GM18909 (cell line): Measurements from ENCODE around the gene ADAMTS12.
A peak's percentile ranks its signal among the peaks of the same experiment; 100 is the strongest.

Experiments used
- ATAC-seq: cut with Tn5 transposase; IDR thresholded peaks from one replicate; pipeline ENCODE4 v1.9.1; 2021; ENCODE audit warnings: mild to moderate bottlenecking; ENCODE audit not compliant: unreplicated experiment, poor library complexity

Gene ADAMTS12

DNA sequence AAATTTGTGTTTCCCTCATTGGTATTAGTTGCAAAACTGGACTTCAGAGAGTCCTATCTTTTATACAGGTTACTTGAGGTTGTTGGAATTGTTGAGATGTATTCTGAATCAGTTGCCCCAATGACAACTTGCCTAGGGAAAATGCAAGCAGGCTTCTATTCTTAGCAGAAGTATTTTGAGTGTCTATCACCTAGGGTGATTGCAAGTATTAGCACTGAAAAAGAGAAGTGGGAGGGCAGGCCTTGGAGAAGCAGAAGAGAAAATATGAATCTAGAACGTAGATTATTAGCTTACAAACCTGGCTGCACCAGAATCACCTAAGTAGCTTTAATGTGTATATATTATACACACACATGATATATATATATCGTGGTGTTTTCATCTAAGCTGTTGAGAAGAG, 43.2 kb downstream of the ADAMTS12 start:
- peak; percentile 44 for ATAC-seq

DNA sequence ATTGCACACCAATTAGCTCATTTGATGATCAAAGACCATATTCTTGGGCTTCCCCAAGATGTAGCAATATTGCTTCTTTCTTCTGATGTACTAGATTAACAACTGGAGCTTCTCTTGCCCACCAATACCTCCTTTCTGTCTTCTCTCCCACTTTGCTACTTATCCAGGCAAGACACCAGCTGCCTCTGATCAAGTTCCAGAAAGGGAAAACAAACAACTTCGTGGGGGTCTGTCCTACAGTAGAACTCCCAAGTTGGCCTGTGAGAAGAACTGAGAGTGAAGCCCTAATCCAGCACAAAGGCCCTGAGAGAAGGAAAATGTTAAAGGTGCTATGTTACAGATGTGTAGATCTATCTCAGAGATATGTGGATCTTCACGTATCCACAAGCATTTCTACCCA, 44.9 kb downstream of the ADAMTS12 start:
- ATAC-seq, result no peak

DNA sequence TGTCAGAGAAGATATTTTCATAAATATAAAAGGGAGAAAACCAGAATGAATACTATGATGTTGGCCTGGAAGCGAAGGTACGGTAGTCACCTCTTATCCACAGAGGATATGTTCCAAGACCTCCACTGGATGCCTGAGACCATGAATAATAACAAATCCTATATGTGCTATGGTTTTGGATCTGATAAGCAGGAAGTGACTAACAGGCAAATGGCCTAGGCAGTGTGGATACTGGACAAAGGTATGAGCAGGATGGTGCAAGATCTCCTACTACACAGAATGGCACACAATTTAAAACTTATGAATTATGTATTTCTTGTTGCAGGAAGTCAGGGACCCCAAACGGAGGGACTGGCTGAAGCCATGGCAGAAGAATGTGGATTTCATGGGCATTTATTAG, 48.2 kb downstream of the ADAMTS12 start:
- no peak for ATAC-seq

DNA sequence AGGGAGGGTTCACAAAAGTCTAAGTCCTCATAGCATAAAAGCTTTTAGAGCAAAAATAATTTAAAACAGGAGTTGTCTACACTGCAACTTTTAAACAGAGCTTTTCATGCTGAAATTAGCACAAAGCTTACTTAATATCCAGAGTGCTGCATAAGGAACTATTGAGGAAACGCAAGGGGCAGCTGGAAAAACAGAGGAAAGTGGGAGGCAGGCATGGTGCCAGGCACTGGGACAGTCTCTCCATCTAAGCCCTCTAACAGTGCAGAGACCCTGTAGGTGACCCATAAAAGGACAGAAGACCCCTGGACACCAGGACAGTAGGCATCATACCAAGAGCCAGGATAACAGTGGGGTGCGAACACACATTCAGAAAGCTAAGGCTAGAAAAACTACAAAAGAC, 49.3 kb downstream of the ADAMTS12 start:
- ATAC-seq, result no peak

DNA sequence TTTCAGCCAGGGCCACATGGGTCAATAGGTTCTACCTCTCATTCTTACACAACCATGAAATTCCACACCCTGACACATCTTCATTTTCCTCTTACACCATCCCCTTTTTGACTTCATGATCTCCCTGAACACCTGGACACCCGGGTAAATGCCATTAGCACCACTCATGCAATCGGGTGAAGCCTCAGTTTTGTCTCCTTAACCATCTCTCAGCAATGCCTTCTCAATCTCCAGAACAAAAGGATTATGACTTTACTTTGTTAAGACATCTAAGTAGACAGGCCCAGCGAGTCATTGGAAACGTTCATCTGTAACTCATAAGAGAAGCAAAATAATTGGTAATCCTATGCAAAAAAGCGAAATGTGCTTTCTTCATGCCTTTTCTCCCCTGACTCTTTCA, 49.9 kb downstream of the ADAMTS12 start:
- no peak for ATAC-seq

DNA sequence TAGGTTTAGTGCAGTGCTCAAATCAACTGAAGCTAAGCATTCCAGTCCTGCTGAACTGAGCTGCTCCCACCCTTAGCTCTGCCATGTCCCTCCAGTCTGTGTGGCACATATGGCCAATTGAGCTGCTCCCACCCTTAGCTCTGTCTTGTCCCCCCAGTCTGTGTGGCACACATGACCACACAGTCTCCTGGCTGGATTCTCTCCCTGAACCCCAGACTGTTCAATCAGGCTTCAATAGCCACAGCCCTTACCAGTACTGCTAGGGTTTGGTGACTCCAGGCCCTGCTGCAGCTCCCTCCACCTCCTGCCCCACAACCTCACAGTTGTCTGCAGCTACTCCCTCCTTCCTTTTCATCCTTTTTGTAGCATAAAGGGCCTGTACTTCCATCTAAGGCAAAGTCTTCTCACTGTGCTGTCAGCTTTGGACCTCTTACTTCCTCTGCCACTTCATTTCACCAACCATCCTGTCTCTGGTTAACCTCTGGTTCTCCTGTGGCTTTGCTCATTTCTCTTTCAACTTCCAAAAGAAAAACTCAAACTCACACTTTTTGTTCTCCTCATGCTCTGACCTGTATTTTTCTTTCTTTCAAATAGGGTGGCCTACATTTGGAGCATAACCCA, 50.8 kb downstream of the ADAMTS12 start:
- peak; percentile 79 for ATAC-seq

DNA sequence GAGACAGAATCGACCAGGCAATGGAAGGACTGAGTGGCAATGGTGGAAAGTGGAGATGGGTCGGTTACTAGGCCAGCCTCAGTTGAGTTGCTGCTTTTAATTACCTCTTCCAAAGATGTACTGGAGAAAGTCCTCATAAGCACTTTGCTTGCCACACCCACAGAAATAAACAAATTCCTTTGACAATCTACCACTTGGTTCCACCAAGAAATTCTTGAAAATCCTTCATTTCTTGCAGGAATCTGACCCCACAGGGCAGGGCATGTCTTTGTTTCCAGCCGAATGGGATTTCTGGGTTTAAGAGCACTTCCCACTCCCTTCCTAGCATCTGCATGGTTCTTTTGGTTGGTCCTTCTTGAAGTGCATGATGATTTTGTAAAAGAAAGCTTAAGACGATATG, 54.5 kb downstream of the ADAMTS12 start:
- ATAC-seq, result no peak

DNA sequence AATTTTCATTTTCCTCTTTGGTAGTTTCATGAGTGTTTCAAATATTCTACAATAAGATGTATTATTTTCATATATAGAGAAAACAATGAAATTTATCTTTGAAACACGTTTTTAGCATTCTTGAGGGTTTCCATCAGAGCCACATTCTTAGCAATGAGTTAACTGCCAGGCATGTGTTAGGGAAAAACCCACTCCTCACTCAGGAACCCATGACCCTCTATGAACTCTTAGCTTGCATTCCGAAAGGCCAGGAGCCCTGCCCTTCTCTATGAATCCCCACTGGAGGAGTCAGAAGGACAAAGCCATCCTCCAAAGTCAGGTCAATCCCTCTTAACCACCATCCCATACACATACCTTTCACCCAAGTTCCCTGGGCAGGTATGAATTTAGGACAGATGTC, 57.5 kb downstream of the ADAMTS12 start:
- no peak for ATAC-seq

DNA sequence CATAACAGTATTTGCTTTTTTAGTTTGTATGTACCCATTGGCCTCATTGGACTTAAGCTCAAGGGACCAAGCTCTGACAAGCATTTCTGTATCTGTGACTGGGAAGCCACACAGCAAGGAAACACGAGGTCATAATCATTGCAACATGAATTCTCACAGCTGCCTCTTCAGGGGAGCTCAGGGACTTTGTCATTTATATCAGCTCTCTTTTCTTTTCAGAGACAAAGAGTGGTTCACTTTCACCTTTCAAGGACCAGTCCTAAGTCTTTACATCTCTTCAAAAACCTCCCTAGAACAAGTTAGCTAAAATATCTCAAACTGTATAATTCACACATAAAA, 58.6 kb downstream of the ADAMTS12 start:
- ATAC-seq, result no peak

DNA sequence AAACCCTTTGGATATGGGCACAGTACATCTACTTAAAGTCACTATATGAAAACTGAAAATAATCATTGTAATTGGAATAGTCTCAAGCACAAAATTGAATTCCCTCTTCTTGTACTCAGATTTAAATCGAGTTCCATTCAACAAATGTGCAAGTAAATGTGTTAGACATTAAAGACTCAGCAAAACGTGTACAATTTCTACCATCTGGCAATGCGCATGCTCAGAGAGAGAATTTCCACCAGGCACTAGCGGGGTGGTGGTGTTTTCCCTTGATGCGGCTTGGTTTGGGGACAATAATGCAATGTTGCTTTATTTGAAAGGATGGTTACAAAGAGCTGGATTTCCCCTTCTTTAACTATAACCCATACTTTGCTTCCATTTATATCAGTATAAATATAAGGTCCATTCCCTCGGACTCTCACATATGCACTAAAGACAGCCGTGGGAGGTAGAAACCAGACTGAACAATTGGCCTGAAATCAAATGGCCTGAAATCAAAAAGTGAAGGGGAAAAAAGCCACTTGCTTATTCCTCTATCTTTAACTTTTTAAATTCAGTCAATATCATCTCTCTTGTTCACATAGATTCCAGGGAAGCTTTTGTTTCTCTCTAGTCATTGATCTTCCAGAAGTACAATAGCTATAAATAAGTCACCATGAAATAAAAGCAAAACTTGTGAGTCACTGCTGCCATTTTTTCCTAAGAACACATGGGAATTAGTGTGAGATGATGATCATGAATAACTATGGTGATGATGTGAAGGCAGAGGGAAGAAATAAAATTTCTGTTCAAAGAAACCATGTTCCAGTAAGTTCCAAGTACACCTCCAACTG, 59.2 kb downstream of the ADAMTS12 start:
- ATAC-seq, result no peak

DNA sequence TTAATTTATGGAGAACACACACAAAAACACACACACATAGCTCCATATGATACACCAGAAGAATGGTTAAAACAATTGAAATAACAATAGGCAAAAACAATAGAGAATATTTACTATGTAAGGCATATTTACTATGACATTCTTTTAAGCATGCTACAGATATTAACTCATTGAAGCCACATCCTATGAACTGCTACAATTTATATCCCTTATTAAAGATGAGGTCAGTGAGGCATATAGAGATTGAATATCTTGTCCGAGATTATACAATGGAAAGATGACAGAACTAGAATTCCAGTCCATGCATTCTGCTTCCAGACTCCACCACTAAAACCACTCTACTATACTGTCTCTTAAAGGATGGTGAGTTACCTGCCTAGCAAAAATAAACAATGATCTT, 60.7 kb downstream of the ADAMTS12 start:
- no peak for ATAC-seq

DNA sequence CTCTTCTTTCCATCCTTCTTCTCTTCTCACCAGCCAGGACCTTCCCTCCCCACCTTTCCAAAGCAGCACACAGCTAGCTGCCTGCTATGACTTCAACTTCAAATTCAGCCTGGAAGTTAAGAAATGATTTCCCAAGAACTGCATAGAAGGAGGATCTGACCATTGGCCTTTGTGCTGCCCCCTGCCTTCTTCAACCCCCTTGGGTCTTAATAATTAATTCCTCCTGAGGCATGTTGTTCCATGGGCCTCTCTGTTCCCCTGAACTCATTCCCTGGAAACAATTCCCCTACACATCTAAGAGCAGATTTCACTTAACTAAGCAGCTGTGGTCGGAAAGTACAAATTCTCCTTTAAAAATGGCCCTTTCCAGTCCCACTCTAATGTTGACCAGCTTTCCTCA, 62.4 kb downstream of the ADAMTS12 start:
- no peak for ATAC-seq

DNA sequence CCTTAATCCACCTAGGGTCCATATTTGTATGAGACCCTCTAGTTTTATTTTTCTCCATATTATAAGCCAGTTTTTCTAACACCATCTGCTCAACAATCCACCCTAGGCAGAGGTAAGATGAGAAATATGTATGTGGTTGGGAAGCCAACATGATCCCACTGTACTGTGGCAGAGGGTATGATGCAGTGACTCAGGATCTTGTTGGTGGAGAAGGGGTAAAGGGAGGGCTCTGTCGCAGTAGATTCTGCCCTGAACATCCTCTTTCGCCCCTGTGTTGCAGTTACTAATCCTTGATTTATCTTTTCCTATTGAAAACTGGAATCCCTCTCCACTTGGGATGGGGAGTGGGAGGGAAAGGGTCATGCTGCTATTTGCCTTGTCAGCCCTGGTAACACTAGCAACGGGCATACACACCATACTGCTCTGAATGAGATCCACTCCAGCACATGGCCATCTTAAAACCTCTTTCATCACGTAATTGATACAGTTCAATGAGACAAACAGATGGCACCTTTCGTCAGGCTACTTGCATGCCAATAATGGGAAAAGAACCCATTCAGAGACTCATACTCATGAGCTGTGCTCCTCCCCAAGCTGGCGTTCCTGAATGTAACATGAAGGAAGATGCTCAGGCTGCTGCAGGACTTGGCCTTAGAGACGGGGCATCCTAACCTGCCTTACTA, 63.0 kb downstream of the ADAMTS12 start:
- no peak for ATAC-seq

DNA sequence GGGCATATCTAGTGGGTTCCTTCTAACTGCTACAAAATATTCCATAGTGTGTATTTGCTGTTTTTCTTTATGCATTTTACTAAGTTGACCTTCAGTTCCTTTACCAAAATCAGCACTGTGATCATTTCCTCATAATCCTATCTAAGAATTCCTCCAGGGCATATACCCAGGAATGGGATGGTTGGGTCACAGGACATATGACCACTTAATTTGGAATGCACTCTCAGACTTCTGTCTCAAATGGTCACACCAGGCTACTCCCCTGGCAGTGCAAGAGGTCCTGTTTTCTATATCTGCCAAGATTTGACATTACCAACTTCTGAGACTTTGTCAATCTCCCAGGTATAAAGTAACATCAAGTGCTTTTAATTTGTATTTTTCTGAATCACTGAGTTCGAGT, 63.9 kb downstream of the ADAMTS12 start:
- no peak for ATAC-seq

DNA sequence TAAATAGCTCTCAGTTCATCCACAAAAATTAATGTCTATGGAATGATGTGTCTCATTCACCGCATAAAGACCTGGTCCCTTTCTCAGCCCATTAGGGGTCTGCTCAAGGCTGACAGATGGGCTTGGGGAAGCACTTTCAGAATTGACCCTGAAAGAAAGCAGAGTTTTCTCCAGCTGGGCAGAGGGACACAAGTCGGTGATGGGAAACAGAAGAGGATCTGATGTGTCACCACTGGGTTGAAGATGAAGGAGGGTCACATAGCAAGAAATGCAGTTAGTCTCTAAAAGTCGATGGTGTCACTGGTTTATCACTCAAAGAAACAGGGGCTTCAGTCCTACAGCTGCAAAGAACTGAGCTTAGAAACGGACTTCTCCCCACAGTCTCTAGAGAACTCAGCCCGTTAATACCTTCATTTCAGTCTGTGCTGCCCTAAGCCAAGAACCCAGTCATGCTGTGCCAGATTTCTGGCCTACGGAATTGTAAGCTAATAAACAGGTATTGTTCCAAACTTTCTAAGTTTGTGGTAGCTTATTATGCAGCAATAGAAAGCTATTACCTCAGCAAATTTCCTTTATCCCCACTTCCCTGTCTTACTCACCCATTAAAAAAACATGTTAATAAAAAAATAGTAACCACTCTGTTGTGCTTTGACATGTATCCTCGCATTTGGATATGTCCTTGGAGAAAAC, 64.6 kb downstream of the ADAMTS12 start:
- ATAC-seq, result no peak

DNA sequence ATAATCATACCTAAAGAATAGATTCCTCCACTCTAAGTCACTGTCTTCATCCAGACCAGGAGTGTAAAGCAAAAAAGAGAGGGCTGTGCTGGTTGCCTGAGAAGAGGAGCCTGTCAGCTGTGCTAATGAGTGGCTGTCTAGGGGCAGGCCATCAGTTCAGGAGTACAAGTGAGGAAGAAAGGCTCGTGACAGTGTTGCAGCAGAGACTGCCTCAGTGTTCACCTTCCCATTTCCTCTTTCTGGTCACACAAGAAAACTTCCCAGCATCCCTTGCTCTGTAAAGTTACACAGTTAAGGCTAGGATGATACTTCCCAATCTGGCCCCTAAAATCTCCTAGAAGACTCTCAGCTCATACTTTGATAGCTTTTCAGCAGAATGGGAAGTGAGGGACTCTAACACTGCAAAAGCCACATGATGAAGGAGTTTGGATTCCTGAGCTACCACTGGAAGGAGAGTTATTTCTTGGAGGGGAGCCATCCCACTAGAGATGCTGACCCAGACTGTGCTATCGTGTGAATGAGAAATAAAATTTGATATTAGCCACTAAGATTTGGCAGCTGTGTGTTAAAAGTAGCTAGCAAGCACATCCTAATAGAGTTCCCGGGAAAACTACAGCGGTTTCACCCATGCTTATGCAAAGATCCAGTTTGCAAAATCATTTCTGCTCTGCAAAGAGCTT, 67.1 kb downstream of the ADAMTS12 start:
- ATAC-seq, result peak; percentile 65

DNA sequence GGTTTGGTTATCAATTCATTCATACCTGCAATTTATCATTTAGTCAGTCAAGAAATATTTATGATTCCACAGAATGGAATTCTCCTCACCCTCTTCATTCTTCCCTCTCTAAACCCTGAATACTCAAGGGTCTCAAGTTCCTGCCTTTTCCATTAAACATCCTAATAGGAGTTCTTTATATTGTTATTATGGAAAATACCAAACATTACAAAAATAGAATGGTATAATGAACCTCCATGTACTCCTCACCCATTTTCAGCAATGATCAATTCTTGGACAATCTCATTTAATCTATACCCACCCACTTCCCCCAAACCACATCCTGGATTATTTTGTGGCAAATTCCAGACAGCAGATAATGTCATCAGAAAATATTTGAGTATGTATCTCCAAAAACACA, 74.5 kb downstream of the ADAMTS12 start:
- ATAC-seq, result no peak

DNA sequence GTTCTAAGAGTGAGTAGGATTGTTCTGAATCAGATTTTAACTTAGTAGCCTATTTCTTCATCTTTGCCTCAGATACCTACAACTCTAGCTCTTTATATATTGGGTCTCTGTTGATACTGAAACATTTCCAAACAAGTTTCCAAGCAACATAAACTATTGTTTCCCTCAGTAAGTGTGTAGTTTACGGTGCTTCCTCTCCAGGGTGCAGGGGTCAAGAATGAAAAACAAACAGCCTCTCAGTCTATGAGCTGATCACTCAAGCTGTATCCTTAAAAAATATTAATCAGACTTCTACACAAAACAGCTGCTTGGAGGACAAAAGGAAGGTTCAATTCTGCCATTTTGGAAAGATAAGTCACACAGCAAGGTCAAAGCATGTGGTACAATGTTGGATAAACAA, 75.0 kb downstream of the ADAMTS12 start:
- no peak for ATAC-seq

DNA sequence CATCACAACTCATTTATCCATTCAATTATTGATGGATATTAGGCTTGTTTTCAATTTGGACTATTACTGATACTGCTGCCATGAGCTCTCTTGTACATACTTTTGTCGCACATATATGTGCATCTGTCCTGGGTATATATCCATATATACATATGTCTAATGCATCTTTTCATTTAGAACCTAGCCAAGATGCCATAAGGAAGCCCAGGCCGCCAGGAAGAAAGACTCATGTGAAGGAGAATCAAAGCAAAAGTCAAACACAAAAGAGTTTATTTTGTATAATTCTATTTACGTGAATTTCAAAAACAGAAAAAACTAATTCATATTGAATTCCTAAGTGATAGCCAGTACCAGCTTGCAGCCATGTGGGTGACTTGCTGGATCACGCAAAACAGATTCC, 79.0 kb downstream of the ADAMTS12 start:
- no peak for ATAC-seq

DNA sequence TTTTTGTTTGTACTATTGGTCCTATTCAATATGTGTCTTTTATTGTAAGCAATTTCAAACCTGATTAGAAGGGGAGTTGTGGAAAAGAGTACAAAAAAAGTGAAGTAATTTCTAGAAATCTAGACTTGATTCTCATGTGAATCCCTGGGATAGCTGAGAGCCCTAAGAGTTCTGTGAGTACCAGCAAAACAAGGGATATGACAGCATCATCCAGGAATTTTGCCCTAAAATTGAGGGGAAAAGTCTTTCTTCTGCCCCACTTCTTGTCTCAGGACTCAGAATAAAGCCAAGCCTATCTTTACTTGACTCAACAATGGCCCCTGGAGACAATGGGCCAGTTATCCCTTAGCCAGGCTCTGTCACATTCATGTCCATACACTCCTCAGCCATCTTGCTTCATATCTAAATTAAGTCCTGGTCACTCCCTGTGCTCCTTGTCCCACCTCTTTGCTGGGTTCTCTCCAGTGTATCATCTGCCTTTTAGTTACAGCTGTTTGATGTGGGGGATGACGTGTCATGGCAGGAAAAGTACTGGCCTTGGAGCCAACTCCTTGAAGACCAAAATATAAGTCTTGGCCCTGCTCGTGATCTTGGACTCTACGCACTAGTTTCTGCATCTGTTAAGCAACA, 81.2 kb downstream of the ADAMTS12 start:
- ATAC-seq, result no peak
